ENCODE measurements around the gene SCN1A. TPM values are rescaled to one million over a fixed set of nuclear protein-coding genes. Genes with fewer than 3 reads are reported as not detected.
"Not testable (repeated sequence)": the region's sequence is repeated elsewhere in the genome, so short reads cannot be mapped to it uniquely, and the experiment has no call there.

The SCN1A gene
- total RNA-seq, 1 experiment from 2014 or later = not detected

- DNase-seq = no peak
- no peaks in the 10 kb centered on the region; the same call in 1 of the 2 replicates for H3K9me3 ChIP-seq
- H3K36me3 ChIP-seq = no peaks in the 10 kb centered on the region
- no peak overlapping the region for H3K4me3 ChIP-seq
- H3K27me3 ChIP-seq = no peaks in the 10 kb centered on the region
Measured at GRCh38 chr2:166104773-166105172, 23.0 kb downstream of the SCN1A start.

DNA sequence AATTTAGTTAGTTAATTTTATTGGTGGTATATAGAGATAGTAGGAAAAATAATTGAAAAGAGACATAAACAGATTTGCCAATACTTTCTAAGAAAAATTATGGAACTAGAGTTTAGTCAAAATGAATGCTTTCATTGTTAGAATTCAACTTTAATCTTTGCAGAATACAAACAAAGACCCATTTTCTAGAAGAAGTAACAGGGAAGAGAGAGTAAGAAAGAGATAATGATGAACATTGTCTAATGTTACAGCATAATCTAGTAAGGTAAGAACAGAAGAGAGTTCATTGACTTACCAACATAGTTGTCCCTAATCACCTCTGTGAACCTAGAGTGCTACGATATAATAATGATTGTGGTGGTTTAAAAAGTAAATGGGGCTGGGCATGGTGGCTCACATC, 23.7 kb downstream of the SCN1A start:
- H3K4me3 ChIP-seq = no peak overlapping the region

DNA sequence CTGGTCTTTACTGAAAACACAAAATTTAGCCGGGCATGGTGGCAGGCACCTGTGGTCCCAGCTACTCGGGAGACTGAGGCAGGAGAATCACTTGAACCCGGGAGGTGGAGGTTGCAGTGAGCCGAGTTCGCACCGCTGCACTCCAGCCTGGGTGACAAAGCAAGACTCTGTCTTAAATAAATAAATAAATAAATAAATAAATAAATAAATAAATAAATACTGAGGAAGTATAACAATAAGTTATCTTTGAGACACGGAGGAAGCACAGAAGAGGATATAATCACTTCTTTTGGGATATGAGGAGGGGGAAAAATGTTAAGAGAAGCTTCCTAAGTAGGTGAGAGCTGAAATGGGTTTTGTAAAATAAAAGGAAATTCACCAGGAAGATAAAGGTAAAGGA, 24.5 kb downstream of the SCN1A start:
- not testable (repeated sequence) for H3K36me3 ChIP-seq, DNase-seq, H3K27me3 ChIP-seq, H3K4me3 ChIP-seq, H3K9me3 ChIP-seq

More for the DNA sequence above, 23.7 kb downstream of the SCN1A start:
- H3K9me3 ChIP-seq = no peaks in the 10 kb centered on the region; the same call in 1 of the 2 replicates
- no peak for DNase-seq
- no peaks in the 10 kb centered on the region for H3K36me3 ChIP-seq
- H3K27me3 ChIP-seq = no peaks in the 10 kb centered on the region

GRCh38 chr2:166094325-166094724, 33.5 kb downstream of the SCN1A start:
- no peak overlapping the region for H3K4me3 ChIP-seq
- H3K9me3 ChIP-seq = no peaks in the 10 kb centered on the region
- no peaks in the 10 kb centered on the region for H3K27me3 ChIP-seq
- no peaks in the 10 kb centered on the region for H3K36me3 ChIP-seq
- no peak for DNase-seq

DNA sequence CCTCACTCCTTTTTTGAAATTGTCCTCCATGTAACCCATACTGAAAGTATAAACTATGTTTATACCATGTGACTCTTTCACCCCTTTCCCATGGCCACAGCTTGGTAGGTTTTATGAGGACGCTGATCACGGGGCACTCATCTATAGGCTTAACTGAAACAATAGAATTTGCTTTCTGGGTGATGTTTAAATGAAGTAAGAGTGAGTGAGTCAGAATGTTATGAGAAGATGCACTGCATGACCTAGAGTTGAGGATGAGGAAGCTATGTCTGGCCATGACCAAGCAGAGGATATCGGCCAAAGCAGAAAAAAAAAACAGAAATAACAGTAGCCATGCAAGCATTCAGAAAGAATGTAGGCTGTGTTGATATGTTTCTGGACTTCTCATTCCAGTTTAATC, 34.9 kb downstream of the SCN1A start:
- no peaks in the 10 kb centered on the region for H3K9me3 ChIP-seq
- H3K36me3 ChIP-seq = no peaks in the 10 kb centered on the region
- no peak overlapping the region for H3K4me3 ChIP-seq
- no peaks in the 10 kb centered on the region for H3K27me3 ChIP-seq
- DNase-seq = peak; percentile 26

DNA sequence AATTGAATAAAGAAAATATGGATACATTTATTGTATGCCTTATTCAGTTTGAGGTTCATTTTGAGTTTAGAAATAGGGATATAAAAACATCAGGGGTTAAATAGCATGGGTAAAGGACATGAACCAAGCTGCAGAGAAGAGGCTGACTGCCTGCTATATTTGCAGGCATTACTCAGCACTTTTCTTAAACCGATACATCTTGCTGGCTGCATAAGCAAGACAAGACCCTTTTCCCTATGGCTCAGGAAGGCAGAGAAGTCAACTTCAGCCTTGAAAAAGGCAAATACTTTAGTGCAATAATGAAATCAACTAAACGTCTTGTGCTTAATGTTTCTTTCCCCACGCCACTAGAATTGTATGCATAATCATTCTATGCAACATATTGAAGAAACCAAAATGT, 36.4 kb downstream of the SCN1A start:
- no peak for DNase-seq

GRCh38 chr2:166090908-166091307, 36.9 kb downstream of the SCN1A start:
- DNase-seq = no peak
- Histone ChIP-seq H3K36me3 (no peaks in the 10 kb centered on the region), H3K9me3 (no peaks in the 10 kb centered on the region), H3K4me3 (no peak overlapping the region), H3K27me3 (no peaks in the 10 kb centered on the region)

More for the DNA sequence above, 36.4 kb downstream of the SCN1A start:
- Histone ChIP-seq H3K4me3 (no peak overlapping the region), H3K9me3 (no peaks in the 10 kb centered on the region), H3K27me3 (no peaks in the 10 kb centered on the region), H3K36me3 (no peaks in the 10 kb centered on the region)

GRCh38 chr2:166090346-166090745, 37.5 kb downstream of the SCN1A start:
- Histone ChIP-seq H3K4me3 (no peak overlapping the region), H3K9me3 (no peaks in the 10 kb centered on the region), H3K36me3 (no peaks in the 10 kb centered on the region), H3K27me3 (no peaks in the 10 kb centered on the region)
- DNase-seq = no peak

DNA sequence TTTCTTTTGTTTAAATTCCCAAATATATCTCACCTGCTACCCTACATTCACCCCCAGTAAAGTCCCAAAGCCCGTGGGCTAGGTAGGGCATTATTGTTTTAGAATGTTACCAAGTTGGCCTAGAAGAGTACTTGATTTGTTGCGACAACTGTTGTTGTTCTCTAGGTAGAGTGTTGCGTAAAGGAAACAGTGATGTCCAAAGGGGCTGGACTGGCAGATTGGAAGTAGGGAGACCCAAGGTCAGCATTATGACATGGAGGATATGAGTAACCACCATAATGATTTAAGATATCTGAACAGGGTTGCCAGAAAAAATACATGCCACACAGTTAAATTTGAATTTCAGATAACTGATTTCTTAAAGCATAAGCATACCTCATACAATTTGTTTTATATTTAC, 39.2 kb downstream of the SCN1A start:
- Histone ChIP-seq H3K4me3 (no peak overlapping the region), H3K36me3 (no peaks in the 10 kb centered on the region), H3K9me3 (no peaks in the 10 kb centered on the region), H3K27me3 (no peaks in the 10 kb centered on the region)
- no peak for DNase-seq

DNA sequence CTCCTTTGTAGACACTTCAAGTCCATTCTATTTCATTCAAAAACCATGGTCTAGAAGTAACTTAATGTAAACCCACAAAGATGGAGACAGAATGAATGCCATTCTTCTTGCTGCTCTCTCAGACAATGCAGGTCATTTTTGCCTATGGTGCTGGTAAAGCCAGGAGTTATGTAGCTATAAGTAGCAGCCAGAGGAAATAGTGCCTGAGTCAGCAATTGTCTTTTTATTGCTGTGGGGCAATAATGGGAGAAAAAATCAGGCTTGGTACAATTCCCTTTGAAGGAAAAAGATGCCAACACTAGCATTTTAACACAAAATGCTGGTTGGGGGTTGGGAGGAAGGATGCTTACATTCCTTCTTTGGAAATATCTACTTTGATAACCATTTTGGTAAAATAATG, 43.5 kb downstream of the SCN1A start:
- DNase-seq = no peak
- Histone ChIP-seq H3K27me3 (no peaks in the 10 kb centered on the region), H3K4me3 (no peak overlapping the region), H3K9me3 (no peaks in the 10 kb centered on the region), H3K36me3 (no peaks in the 10 kb centered on the region)

DNA sequence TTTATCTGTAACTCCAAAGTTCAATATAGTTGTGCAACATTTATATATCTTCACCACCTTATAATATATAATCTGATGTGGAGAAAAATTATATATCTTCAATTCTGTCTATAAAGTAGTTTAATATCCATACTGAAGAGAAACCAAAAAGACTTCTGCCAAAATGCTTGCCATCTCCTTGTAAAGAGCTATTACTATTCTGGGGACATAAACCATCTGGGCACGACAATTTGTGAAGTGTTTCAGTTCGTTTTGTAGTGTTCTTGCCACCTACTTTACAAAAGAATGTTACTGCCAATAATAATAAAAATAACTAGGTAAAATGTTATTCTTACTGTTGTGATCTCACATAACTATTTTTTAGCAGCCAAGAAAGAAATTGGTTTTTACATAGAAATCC, 45.1 kb downstream of the SCN1A start:
- Histone ChIP-seq H3K27me3 (no peaks in the 10 kb centered on the region), H3K9me3 (no peaks in the 10 kb centered on the region), H3K4me3 (no peak overlapping the region), H3K36me3 (no peaks in the 10 kb centered on the region)
- DNase-seq = no peak

GRCh38 chr2:166081852-166082251, 46.0 kb downstream of the SCN1A start:
- Histone ChIP-seq H3K36me3 (no peaks in the 10 kb centered on the region), H3K9me3 (no peaks in the 10 kb centered on the region), H3K27me3 (no peaks in the 10 kb centered on the region), H3K4me3 (no peak overlapping the region)
- DNase-seq = no peak

GRCh38 chr2:166081131-166081632, 46.6 kb downstream of the SCN1A start:
- no peak overlapping the region for H3K4me3 ChIP-seq
- no peaks in the 10 kb centered on the region for H3K27me3 ChIP-seq
- no peak for DNase-seq
- no peaks in the 10 kb centered on the region for H3K36me3 ChIP-seq
- no peaks in the 10 kb centered on the region for H3K9me3 ChIP-seq

- Histone ChIP-seq H3K4me3 (no peak overlapping the region), H3K9me3 (no peaks in the 10 kb centered on the region), H3K36me3 (no peaks in the 10 kb centered on the region), H3K27me3 (no peaks in the 10 kb centered on the region)
- DNase-seq = peak; percentile 6
Measured at GRCh38 chr2:166074430-166074829, 53.4 kb downstream of the SCN1A start.

- DNase-seq = no peak
- no peaks in the 10 kb centered on the region for H3K27me3 ChIP-seq
- no peaks in the 10 kb centered on the region for H3K9me3 ChIP-seq
- no peaks in the 10 kb centered on the region for H3K36me3 ChIP-seq
- no peak overlapping the region for H3K4me3 ChIP-seq
Measured at GRCh38 chr2:166074011-166074410, 53.8 kb downstream of the SCN1A start.

- no peaks in the 10 kb centered on the region for H3K9me3 ChIP-seq
- DNase-seq = no peak
- no peak overlapping the region for H3K4me3 ChIP-seq
- no peaks in the 10 kb centered on the region for H3K36me3 ChIP-seq
- no peaks in the 10 kb centered on the region for H3K27me3 ChIP-seq
Measured at GRCh38 chr2:166070231-166070630, 57.6 kb downstream of the SCN1A start.

- no peak for DNase-seq
- no peaks in the 10 kb centered on the region for H3K9me3 ChIP-seq
Measured at GRCh38 chr2:166068981-166069380, 58.8 kb downstream of the SCN1A start.

GRCh38 chr2:166067229-166067628, 60.6 kb downstream of the SCN1A start:
- no peak for DNase-seq
- H3K27me3 ChIP-seq = peaks cover 2% of the 10 kb centered on the region; the same call in 1 of the 2 replicates
- H3K4me3 ChIP-seq = no peak overlapping the region
- no peaks in the 10 kb centered on the region for H3K9me3 ChIP-seq
- H3K36me3 ChIP-seq = no peaks in the 10 kb centered on the region

More at GRCh38 chr2:166068981-166069380, 58.8 kb downstream of the SCN1A start:
- Histone ChIP-seq H3K27me3 (no peaks in the 10 kb centered on the region; the same call in 1 of the 2 replicates), H3K36me3 (no peaks in the 10 kb centered on the region), H3K4me3 (no peak overlapping the region)

GRCh38 chr2:166060191-166060590, 67.6 kb downstream of the SCN1A start:
- H3K36me3 ChIP-seq = no peaks in the 10 kb centered on the region
- no peaks in the 10 kb centered on the region for H3K9me3 ChIP-seq
- no peak for DNase-seq
- peaks cover 2% of the 10 kb centered on the region; the same call in 1 of the 2 replicates for H3K27me3 ChIP-seq
- no peak overlapping the region for H3K4me3 ChIP-seq

Data from MG63 (cell line).